ENCODE data around the gene CD8B. TPM values are rescaled to one million over a fixed set of nuclear protein-coding genes. Genes with fewer than 3 reads are reported as not detected.
"Not testable (repeated sequence)": the region's sequence is repeated elsewhere in the genome, so short reads cannot be mapped to it uniquely, and the experiment has no call there.

Gene CD8B
- total and polyA plus RNA-seq, 2 of the 13 experiments (the other 11 are each of a cell fraction or from before 2014, with no cell fraction given): 0.04 TPM; not detected in 1

DNA sequence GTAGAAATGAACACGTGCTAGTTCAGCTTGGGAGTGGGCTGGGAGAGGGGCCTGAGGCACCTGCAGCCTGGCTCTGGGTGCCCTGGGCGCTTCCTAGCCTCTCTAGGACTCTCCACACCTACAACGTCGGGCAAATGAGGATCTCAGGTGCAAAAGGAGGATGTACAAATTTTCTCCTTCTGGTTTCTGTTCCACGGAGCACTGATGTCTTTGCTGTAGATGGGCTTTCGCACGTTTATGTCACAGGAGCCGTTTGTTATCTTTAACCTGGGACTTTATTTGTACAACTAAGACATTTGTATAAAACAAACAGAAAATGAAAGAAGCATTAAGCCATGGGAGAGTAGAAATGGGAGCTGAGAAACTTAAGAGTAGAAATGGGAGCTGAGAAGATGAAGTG lies 20.4 kb downstream of the CD8B start:
- H3K4me2 ChIP-seq (ENCODE audit: low read depth, low read length); H3K27ac ChIP-seq (ENCODE audit: extremely low read length, insufficient read depth, low read length); H3K9me3 ChIP-seq (ENCODE audit: low read length); H3K4me3 ChIP-seq (replicated peaks in 1 of 3; ENCODE audit: insufficient read depth in 1 of 3, low read depth in 2 of 3, low read length in 3 of 3); H3K27me3 ChIP-seq (ENCODE audit: control insufficient read depth in 1 of 2, insufficient read depth in 2 of 2, low read length in 2 of 2); in situ Hi-C loops (cut with HindIII; ENCODE audit: extremely low pct_ligation_motif_present, low pct_unique_long_range_greater_than_20kb); intact Hi-C loops (cut with micrococcal nuclease; ENCODE audit: unreplicated experiment); H3K79me2 ChIP-seq (ENCODE audit: insufficient read depth, low read length); DNase-seq (ENCODE audit: low spot score); H3K9ac ChIP-seq (ENCODE audit: insufficient read depth, low read depth, low read length); CTCF ChIA-PET (ENCODE audit: low intra/inter-chr PET ratio, low total read pairs); BruUV-seq (replicated peaks); H4K20me1 ChIP-seq (ENCODE audit: insufficient read depth, low read length); H3K36me3 ChIP-seq (replicated peaks in 1 of 2; ENCODE audit: control insufficient read depth in 1 of 2, insufficient read depth in 2 of 2, low read length in 2 of 2); FAIRE-seq; ATAC-seq; H2AFZ ChIP-seq (ENCODE audit: low read length); POLR2A ChIA-PET: not testable (repeated sequence)
- 22% methylated on average over 7 of the region's 8 CpGs for WGBS (ENCODE audit: low lambda C conversion rate)
- H3K4me1 ChIP-seq (ENCODE audit: insufficient read depth, low read length): peaks cover 23% of the 10 kb centered on the region; the same call in 1 of the 2 replicates

DNA sequence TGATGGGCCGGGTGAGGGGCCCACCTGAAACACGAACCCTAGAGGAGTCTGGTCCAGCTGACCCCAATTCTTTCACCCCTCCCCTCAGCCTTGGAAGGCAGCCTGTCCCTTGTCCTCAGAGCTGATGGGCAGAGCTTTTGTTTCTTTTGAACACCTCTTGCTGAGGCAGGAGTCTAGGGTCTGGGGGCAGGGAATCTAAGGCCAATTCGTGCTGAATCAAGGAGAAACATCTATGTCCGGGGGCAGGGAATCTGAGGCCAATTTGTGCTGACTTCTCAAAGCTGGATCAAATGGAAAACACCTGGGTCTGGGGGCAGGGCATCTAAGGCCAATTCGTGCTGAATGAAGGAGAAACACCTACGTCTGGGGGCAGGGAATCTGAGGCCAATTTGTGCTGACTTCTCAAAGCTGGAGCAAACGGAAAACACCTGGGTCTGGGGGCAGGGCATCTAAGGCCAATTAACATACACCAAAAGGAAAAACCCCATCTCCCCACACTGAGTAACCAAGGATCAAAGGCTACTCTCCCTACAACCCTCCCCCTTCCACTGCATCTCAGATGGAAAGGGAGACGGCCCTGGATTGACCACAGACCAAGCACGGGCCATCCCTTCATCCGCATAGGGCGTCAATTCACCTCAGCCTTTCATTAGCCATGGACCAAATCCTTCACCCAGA lies 21.7 kb downstream of the CD8B start:
- H3K79me2 ChIP-seq (ENCODE audit: insufficient read depth, low read length); H3K27ac ChIP-seq (ENCODE audit: extremely low read length, insufficient read depth, low read length); H3K4me2 ChIP-seq (ENCODE audit: low read depth, low read length); BruUV-seq (replicated peaks); H2AFZ ChIP-seq (ENCODE audit: low read length); intact Hi-C loops (cut with micrococcal nuclease; ENCODE audit: unreplicated experiment); FAIRE-seq; POLR2A ChIA-PET; in situ Hi-C loops (cut with HindIII; ENCODE audit: extremely low pct_ligation_motif_present, low pct_unique_long_range_greater_than_20kb); H3K9ac ChIP-seq (ENCODE audit: insufficient read depth, low read depth, low read length); CTCF ChIA-PET (ENCODE audit: low intra/inter-chr PET ratio, low total read pairs); H3K4me3 ChIP-seq (replicated peaks in 1 of 3; ENCODE audit: insufficient read depth in 1 of 3, low read depth in 2 of 3, low read length in 3 of 3); H4K20me1 ChIP-seq (ENCODE audit: insufficient read depth, low read length); H3K27me3 ChIP-seq (ENCODE audit: control insufficient read depth in 1 of 2, insufficient read depth in 2 of 2, low read length in 2 of 2); H3K9me3 ChIP-seq (ENCODE audit: low read length); H3K36me3 ChIP-seq (replicated peaks in 1 of 2; ENCODE audit: control insufficient read depth in 1 of 2, insufficient read depth in 2 of 2, low read length in 2 of 2); DNase-seq (ENCODE audit: low spot score): not testable (repeated sequence)
- peaks cover 23% of the 10 kb centered on the region; the same call in 1 of the 2 replicates for H3K4me1 ChIP-seq (ENCODE audit: insufficient read depth, low read length)
- WGBS (ENCODE audit: low lambda C conversion rate): 5% methylated on average over 9 of the region's 11 CpGs
- peak; percentile 31; the same call in 1 of the 3 replicates for ATAC-seq

DNA sequence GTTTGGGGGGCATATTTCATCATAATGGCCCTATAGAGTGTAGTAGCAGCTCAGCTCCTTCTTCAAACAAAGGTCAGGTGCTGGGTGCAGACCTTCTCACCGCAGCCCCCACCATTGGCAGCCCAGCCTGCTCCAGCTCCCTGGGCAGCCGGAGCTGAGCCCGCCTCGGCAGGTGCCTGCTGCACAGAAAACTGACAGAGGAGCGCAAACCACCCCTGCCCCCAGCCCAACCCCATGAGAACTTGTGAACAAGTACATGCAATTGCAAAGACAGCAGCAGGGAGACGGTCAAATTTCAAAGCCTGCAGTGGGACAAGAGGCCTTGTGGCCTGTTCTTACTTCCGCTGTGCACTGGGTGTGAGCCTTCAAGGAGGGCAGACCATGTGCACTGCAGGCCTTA lies 22.2 kb downstream of the CD8B start:
- H3K79me2 ChIP-seq (ENCODE audit: insufficient read depth, low read length); CTCF ChIA-PET (ENCODE audit: low intra/inter-chr PET ratio, low total read pairs); FAIRE-seq; H3K4me2 ChIP-seq (ENCODE audit: low read depth, low read length); H3K36me3 ChIP-seq (replicated peaks in 1 of 2; ENCODE audit: control insufficient read depth in 1 of 2, insufficient read depth in 2 of 2, low read length in 2 of 2); H3K9ac ChIP-seq (ENCODE audit: insufficient read depth, low read depth, low read length); BruUV-seq (replicated peaks); H3K4me3 ChIP-seq (replicated peaks in 1 of 3; ENCODE audit: insufficient read depth in 1 of 3, low read depth in 2 of 3, low read length in 3 of 3); DNase-seq (ENCODE audit: low spot score); intact Hi-C loops (cut with micrococcal nuclease; ENCODE audit: unreplicated experiment); H3K27me3 ChIP-seq (ENCODE audit: control insufficient read depth in 1 of 2, insufficient read depth in 2 of 2, low read length in 2 of 2); H4K20me1 ChIP-seq (ENCODE audit: insufficient read depth, low read length); H3K9me3 ChIP-seq (ENCODE audit: low read length); ATAC-seq; in situ Hi-C loops (cut with HindIII; ENCODE audit: extremely low pct_ligation_motif_present, low pct_unique_long_range_greater_than_20kb); H3K27ac ChIP-seq (ENCODE audit: extremely low read length, insufficient read depth, low read length); H2AFZ ChIP-seq (ENCODE audit: low read length); POLR2A ChIA-PET: not testable (repeated sequence)
- H3K4me1 ChIP-seq (ENCODE audit: insufficient read depth, low read length): peaks cover 19% of the 10 kb centered on the region; the same call in 1 of the 2 replicates
- 71% methylated on average over 6 of the region's 7 CpGs for WGBS (ENCODE audit: low lambda C conversion rate)

DNA sequence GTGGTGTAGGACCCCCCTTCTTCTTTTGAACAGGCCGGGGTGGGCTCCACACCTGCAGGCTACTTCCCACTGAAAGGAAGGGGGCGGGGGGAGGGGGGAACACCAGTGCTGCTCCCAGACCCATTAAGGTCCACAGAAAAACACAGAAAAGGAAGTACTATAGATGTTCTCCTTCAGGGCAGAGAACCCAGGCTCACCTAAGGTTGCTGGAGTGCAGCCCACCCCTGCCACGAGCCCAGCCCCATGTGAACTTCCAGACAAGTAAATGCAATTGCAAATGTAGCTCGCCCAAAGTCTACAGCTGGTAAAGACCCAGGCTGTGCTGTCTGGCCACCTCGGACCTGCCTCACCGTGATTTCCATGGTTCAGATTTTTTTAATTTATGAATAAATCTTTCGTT lies 24.0 kb downstream of the CD8B start:
- POLR2A ChIA-PET; H3K27ac ChIP-seq (ENCODE audit: extremely low read length, insufficient read depth, low read length); H3K4me3 ChIP-seq (replicated peaks in 1 of 3; ENCODE audit: insufficient read depth in 1 of 3, low read depth in 2 of 3, low read length in 3 of 3); H3K27me3 ChIP-seq (ENCODE audit: control insufficient read depth in 1 of 2, insufficient read depth in 2 of 2, low read length in 2 of 2); CTCF ChIA-PET (ENCODE audit: low intra/inter-chr PET ratio, low total read pairs); H2AFZ ChIP-seq (ENCODE audit: low read length); H3K79me2 ChIP-seq (ENCODE audit: insufficient read depth, low read length); DNase-seq (ENCODE audit: low spot score); H3K9ac ChIP-seq (ENCODE audit: insufficient read depth, low read depth, low read length); H3K9me3 ChIP-seq (ENCODE audit: low read length); intact Hi-C loops (cut with micrococcal nuclease; ENCODE audit: unreplicated experiment); BruUV-seq (replicated peaks); in situ Hi-C loops (cut with HindIII; ENCODE audit: extremely low pct_ligation_motif_present, low pct_unique_long_range_greater_than_20kb); H4K20me1 ChIP-seq (ENCODE audit: insufficient read depth, low read length); ATAC-seq; FAIRE-seq; H3K36me3 ChIP-seq (replicated peaks in 1 of 2; ENCODE audit: control insufficient read depth in 1 of 2, insufficient read depth in 2 of 2, low read length in 2 of 2); H3K4me2 ChIP-seq (ENCODE audit: low read depth, low read length): not testable (repeated sequence)
- 0 out of 2 replicates have a peak, but pooled peaks cover 15% of the 10 kb centered on the region for H3K4me1 ChIP-seq (ENCODE audit: insufficient read depth, low read length)
- WGBS (ENCODE audit: low lambda C conversion rate): 30% methylated on average over 7 of the region's 7 CpGs
